ENCODE results near the gene SAFB2. TPM values are rescaled to one million over a fixed set of nuclear protein-coding genes. Genes with fewer than 3 reads are reported as not detected.

SAFB2 gene
- total RNA-seq, 4 donors from 2014 or later = 22.9 to 105 (median 28.8) TPM

DNA sequence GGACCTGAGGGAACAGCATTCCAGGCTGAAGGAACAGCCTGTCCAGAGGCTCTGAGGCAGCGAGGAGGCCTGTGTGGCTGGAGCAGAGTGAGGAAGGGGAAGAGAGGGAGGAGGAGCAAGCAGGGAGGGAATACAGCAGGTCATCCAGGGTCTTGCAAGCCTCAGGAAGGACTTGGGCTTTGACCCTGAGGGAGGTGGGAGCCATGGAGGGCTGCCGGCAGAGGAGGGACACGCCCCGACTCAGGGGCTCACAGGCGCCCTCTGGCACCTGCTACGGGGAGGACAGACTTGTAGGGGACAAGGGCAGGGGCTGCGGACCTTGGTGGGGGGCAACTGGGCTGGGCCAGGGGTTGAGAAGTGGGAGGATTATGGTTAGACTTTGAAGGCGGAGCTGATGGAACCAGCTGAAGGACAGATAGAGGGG is 59.6 kb downstream of the SAFB2 start:
- 44% methylated on average over 8 of the region's 8 CpGs for whole genome bisulfite sequencing
- H3K4me3 ChIP-seq = no peak overlapping the region
- TF ChIP-seq, protein P1, sequence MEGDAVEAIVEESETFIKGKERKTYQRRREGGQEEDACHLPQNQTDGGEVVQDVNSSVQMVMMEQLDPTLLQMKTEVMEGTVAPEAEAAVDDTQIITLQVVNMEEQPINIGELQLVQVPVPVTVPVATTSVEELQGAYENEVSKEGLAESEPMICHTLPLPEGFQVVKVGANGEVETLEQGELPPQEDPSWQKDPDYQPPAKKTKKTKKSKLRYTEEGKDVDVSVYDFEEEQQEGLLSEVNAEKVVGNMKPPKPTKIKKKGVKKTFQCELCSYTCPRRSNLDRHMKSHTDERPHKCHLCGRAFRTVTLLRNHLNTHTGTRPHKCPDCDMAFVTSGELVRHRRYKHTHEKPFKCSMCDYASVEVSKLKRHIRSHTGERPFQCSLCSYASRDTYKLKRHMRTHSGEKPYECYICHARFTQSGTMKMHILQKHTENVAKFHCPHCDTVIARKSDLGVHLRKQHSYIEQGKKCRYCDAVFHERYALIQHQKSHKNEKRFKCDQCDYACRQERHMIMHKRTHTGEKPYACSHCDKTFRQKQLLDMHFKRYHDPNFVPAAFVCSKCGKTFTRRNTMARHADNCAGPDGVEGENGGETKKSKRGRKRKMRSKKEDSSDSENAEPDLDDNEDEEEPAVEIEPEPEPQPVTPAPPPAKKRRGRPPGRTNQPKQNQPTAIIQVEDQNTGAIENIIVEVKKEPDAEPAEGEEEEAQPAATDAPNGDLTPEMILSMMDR (IDR thresholded peaks at IDR 0.05) = no peak
- no peak for TF ChIP-seq POLR2AphosphoS5 (IDR thresholded peaks at IDR 0.05)
- no peak for TF ChIP-seq EP300 (IDR thresholded peaks at IDR 0.05)
- TF ChIP-seq POLR2A (IDR thresholded peaks at IDR 0.05) = no peak

DNA sequence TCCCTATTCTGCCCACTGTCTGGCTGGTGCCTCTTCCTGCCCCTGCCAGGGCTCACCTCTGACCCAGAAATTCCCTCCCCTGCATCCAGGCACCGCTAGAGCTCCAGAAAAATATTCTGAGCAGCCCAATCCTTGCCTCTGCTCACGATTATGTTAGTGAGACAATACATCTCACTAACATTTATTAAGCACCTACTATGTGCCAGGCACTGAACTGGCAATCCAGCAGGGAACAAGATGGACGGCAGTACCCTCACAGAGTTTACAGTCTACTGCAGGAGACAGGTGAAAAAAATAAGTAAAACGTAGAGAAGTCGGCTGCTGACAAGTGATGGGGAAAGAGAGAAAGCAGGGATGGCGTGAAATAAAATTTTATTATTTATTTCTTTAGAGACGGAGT is 60.3 kb downstream of the SAFB2 start:
- Histone ChIP-seq H3K4me3 (no peak overlapping the region), H3K27ac (no peak overlapping the region), H3K4me1 (peaks cover 20% of the 10 kb centered on the region), H3K27me3 (peaks cover 39% of the 10 kb centered on the region), H3K36me3 (peaks cover 10% of the 10 kb centered on the region), H3K9me3 (peaks cover 7% of the 10 kb centered on the region)
- 90% methylated on average over 7 of the region's 7 CpGs for WGBS
- TF ChIP-seq EP300 (IDR thresholded peaks at IDR 0.05) = no peak
- no peak for TF ChIP-seq POLR2AphosphoS5 (IDR thresholded peaks at IDR 0.05)
- TF ChIP-seq POLR2A (IDR thresholded peaks at IDR 0.05) = no peak
- TF ChIP-seq, protein P1 (IDR thresholded peaks at IDR 0.05) = no peak
- no peak for DNase-seq (ENCODE audit: low spot score in 2 of 2)

More for the DNA sequence above, 59.6 kb downstream of the SAFB2 start:
- Histone ChIP-seq H3K27me3 (peaks cover 46% of the 10 kb centered on the region), H3K9me3 (peaks cover 7% of the 10 kb centered on the region), H3K27ac (peak overlapping the region; percentile 54), H3K36me3 (peaks cover 10% of the 10 kb centered on the region), H3K4me1 (peaks cover 18% of the 10 kb centered on the region)
- DNase-seq (ENCODE audit: low spot score in 2 of 2) = no peak

DNA sequence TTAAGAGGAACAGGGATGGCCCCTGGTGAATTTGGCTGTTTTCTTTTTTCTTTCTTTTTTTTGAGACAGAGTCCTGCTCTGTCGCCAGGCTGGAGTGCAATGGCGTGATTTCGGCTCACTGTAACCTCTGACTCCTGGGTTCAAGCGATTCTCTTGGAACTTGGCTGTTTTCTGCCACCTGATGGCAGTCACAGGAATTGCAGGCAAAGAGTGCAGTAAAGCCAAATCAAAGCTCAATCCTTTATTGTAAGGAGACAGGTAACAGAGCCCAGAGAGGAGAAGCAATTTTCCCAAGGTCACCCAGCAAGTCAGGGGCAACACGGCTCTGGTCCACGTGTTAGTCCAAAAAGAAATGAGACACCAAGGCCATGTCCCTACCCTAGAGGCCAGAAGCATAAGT is 61.0 kb downstream of the SAFB2 start:
- WGBS = 86% methylated on average over 6 of the region's 6 CpGs
- Histone ChIP-seq H3K27me3 (peaks cover 34% of the 10 kb centered on the region), H3K4me3 (no peak overlapping the region), H3K27ac (no peak overlapping the region), H3K4me1 (peaks cover 24% of the 10 kb centered on the region), H3K36me3 (peaks cover 10% of the 10 kb centered on the region), H3K9me3 (peaks cover 7% of the 10 kb centered on the region)
- DNase-seq (ENCODE audit: low spot score in 2 of 2) = no peak
- no peak for TF ChIP-seq POLR2AphosphoS5 (IDR thresholded peaks at IDR 0.05)
- TF ChIP-seq, protein P1 (IDR thresholded peaks at IDR 0.05) = peak; percentile 23

DNA sequence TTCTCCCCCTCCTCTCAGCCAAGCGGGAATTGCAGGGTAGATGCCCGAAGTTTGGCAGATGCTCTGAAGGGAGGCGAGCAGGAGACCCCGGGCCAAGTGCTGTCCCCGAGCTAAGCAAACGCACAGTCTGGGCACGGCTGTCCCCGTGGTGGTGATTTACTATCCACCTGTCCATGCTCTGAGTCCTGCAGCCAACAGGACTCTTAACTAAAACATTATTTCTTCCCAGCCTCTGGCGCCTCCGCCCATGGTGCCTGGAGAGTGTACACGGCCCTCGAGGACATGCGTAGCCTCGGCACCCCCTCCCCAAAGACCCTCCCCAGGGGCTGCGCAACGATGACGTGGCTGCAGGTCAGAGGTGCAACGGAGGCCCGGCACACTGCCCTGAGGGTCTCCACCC is 62.4 kb downstream of the SAFB2 start:
- WGBS = 32% methylated on average over 14 of the region's 19 CpGs
- Histone ChIP-seq H3K36me3 (peaks cover 10% of the 10 kb centered on the region), H3K9me3 (peaks cover 7% of the 10 kb centered on the region), H3K4me1 (peaks cover 24% of the 10 kb centered on the region), H3K4me3 (no peak overlapping the region), H3K27ac (peak overlapping the region; percentile 48), H3K27me3 (peaks cover 39% of the 10 kb centered on the region)
- TF ChIP-seq, protein P1 (IDR thresholded peaks at IDR 0.05) = no peak
- no peak for DNase-seq (ENCODE audit: low spot score in 2 of 2)

DNA sequence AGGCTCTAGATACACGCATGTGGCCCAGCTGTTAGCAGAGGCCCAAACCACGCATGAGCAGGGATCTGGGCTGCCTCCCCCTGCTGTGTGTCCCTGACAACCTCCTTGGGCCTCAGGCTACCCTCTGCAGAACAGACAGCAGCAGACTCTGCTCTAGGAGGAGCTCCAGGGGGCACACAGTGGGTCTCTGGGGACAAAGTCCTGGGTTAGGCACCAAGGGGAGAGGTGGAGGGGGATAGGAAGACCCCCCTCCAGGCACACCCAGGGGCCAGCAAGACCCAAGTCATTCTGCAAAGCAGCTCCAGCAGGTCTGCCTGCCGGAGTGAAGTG is 62.8 kb downstream of the SAFB2 start:
- DNase-seq (ENCODE audit: low spot score in 2 of 2) = no peak
- WGBS = 16% methylated on average over 3 of the region's 3 CpGs
- H3K4me3 ChIP-seq = no peak overlapping the region
- peaks cover 7% of the 10 kb centered on the region for H3K9me3 ChIP-seq
- TF ChIP-seq POLR2A (IDR thresholded peaks at IDR 0.05) = no peak
- TF ChIP-seq POLR2AphosphoS5 (IDR thresholded peaks at IDR 0.05) = no peak
- TF ChIP-seq, protein P1 (IDR thresholded peaks at IDR 0.05) = no peak
- peak overlapping the region; percentile 48 for H3K27ac ChIP-seq
- H3K27me3 ChIP-seq = peaks cover 35% of the 10 kb centered on the region
- H3K4me1 ChIP-seq = peaks cover 24% of the 10 kb centered on the region
- peaks cover 10% of the 10 kb centered on the region for H3K36me3 ChIP-seq
